Dendritic cell treated with granulocyte-macrophage colony-stimulating factor and Interleukin-4, amounts not matched to agents 40 ng/mL and 50 ng/mL, for 4 days (primary cell): ENCODE measurements around the gene ANKS1A.

Source experiments
- H3K27ac Mint-ChIP-seq: one replicate; pipeline ENCODE4 v1.8.0; 2022; ENCODE audit warnings: mild to moderate bottlenecking, mixed read lengths
- H3K27me3 Mint-ChIP-seq: one replicate; pipeline ENCODE4 v1.8.0; 2022; ENCODE audit warnings: mild to moderate bottlenecking, mixed read lengths
- H3K36me3 Mint-ChIP-seq: one replicate; pipeline ENCODE4 v1.8.0; 2022; ENCODE audit warnings: low read depth, mixed read lengths
- H3K4me1 Mint-ChIP-seq: one replicate; pipeline ENCODE4 v1.8.0; 2022; ENCODE audit warnings: low read depth, mixed read lengths
- H3K4me3 Mint-ChIP-seq: one replicate; pipeline ENCODE4 v1.8.0; 2022; ENCODE audit warnings: mild to moderate bottlenecking, moderate library complexity, mixed read lengths
- H3K9me3 Mint-ChIP-seq: one replicate; pipeline ENCODE4 v1.8.0; 2022; ENCODE audit warnings: mixed read lengths
- intact Hi-C: fragments of 100-400 bp; cut with micrococcal nuclease; formaldehyde crosslinking; loops from one replicate; pipeline ENCODE4 v1.15.0; 2022

ANKS1A gene

DNA sequence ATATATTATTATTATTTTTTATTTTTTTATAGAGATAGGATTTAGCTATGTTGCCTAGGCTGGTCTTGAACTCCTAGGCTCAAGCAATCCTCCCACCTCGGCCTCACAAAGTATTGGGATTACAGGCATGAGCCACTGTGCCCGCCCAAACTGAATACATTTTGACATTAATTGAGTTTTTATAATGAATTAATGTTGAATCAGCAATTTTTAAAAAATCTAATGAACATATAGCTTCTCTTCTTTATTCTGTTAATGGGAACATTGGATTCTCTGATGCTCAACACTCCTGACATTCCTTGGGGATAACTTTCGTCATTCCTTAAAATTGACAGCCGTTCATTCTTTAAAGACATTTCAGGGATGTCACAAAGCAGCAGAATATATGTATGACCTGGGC lies 52.4 kb downstream of the ANKS1A start:
- H3K4me1 Mint-ChIP-seq: peaks cover 26% of the 10 kb centered on the region

DNA sequence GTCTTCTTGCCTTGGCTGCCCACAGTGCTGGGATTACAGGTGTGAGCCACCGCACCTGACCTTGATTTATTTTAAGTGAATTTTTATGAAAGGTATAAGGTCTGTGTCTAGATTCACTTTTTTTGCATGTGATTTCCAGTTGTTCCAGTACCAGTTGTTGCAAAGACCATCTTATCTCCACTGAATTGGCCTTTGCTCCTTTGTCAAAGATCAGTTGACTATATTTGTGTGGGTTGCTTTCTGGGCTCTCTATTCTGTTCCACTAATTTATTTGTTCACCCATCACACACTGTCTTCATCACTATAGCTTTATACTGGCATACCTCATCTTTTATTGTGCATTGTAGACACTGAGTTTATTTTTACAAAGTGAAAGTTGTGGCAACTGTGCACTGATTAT lies 56.3 kb downstream of the ANKS1A start:
- intact Hi-C loops: no loop called here
- Mint-ChIP-seq H3K4me3 (no peak overlapping the region), H3K36me3 (peaks cover 10% of the 10 kb centered on the region), H3K27me3 (no peaks in the 10 kb centered on the region), H3K4me1 (peaks cover 7% of the 10 kb centered on the region), H3K27ac (no peak overlapping the region), H3K9me3 (no peaks in the 10 kb centered on the region)

More for the DNA sequence above, 52.4 kb downstream of the ANKS1A start:
- Mint-ChIP-seq H3K27me3 (no peaks in the 10 kb centered on the region), H3K4me3 (no peak overlapping the region), H3K27ac (no peak overlapping the region), H3K9me3 (no peaks in the 10 kb centered on the region), H3K36me3 (peaks cover 7% of the 10 kb centered on the region)
- intact Hi-C loops: no loop called here

DNA sequence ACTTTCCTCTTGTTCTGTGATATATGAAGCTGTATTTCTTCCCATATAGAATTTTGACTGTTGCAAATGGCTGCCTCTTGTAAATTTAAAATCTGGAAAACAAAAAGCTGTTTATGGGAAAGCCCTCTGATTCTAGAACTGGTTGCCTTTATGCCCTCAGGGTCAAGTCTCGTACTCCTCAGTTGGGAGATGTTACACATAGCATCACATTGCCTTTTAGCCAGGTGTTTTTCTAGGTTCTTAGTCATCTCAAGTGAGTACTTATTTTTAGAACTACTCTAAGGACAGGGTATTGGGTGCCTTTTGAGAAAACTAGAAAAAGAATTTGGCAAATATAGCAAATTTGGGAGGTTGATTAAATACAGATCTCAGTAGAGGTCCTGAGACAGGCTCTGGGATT lies 58.5 kb downstream of the ANKS1A start:
- H3K9me3 Mint-ChIP-seq: no peaks in the 10 kb centered on the region
- intact Hi-C loops: no loop called here
- no peaks in the 10 kb centered on the region for H3K27me3 Mint-ChIP-seq
- H3K4me3 Mint-ChIP-seq: no peak overlapping the region
- no peak overlapping the region for H3K27ac Mint-ChIP-seq
- peaks cover 13% of the 10 kb centered on the region for H3K36me3 Mint-ChIP-seq
- H3K4me1 Mint-ChIP-seq: peaks cover 7% of the 10 kb centered on the region

DNA sequence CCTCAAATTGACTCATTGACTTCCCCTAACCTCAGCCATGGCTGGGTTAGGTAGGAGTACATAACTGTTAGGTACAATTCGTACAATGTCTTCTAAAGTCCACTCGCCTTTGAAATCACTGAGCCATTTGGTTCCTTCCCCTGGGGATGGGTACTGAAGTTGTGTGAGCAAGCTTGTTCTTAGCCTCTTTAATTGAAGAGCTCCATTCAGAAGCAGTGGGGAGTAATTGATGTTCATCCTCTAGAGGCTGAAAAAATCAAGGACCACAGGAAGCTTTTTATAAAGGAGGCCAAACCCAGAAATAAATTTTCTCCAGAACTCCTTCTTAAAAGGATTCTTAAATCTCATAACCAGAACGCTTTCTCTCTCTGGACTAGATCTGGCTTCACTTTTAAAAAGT lies 60.6 kb downstream of the ANKS1A start:
- Mint-ChIP-seq H3K9me3 (no peaks in the 10 kb centered on the region), H3K27ac (no peak overlapping the region), H3K4me1 (peaks cover 23% of the 10 kb centered on the region), H3K4me3 (no peak overlapping the region), H3K27me3 (no peaks in the 10 kb centered on the region), H3K36me3 (peaks cover 7% of the 10 kb centered on the region)
- intact Hi-C loops: no loop called here

DNA sequence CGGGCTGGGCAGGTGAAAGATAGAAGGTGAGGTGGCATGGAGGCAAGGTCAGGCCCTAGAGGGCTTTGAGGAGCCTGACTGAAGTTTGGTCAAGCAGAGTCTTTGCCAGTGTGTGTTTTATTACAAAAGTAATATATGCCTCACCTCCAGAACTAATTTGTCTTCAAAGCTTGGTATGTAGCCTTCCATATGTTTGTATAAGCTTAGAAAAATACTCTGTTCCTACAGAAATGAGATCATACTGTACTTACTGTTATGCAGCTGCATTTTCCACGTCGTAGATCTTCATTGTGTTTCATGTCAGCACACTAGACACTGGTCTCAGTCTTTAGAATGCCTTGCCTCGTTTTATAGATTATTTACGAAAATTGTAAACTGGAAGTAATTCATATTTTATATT lies 61.8 kb downstream of the ANKS1A start:
- H3K4me3 Mint-ChIP-seq: no peak overlapping the region
- intact Hi-C loops: no loop called here
- H3K27me3 Mint-ChIP-seq: no peaks in the 10 kb centered on the region
- peaks cover 33% of the 10 kb centered on the region for H3K4me1 Mint-ChIP-seq
- H3K27ac Mint-ChIP-seq: peak overlapping the region; percentile 18
- peaks cover 7% of the 10 kb centered on the region for H3K36me3 Mint-ChIP-seq
- H3K9me3 Mint-ChIP-seq: no peaks in the 10 kb centered on the region

DNA sequence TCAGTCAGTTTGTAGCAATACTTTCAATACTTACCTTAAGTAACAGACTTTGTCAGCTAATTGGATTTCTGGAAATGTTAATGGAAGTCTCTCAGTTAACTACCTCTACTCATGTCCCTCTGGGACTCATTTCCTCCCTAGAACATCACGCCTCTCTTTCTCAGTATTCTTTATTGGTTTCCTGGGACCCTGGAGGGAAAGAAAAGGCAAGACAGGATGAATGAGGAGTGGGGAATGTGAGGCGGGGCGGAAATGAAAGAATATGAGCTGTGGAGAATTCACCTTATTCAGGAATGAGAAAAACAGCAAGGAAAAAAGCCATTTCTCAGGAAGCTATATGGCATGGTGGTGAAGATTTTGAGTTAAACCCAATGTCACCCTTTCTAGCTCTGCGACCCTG lies 62.7 kb downstream of the ANKS1A start:
- peaks cover 13% of the 10 kb centered on the region for H3K36me3 Mint-ChIP-seq
- H3K27me3 Mint-ChIP-seq: no peaks in the 10 kb centered on the region
- H3K9me3 Mint-ChIP-seq: no peaks in the 10 kb centered on the region
- intact Hi-C loops: no loop called here
- H3K27ac Mint-ChIP-seq: no peak overlapping the region
- H3K4me3 Mint-ChIP-seq: no peak overlapping the region
- H3K4me1 Mint-ChIP-seq: peaks cover 33% of the 10 kb centered on the region

DNA sequence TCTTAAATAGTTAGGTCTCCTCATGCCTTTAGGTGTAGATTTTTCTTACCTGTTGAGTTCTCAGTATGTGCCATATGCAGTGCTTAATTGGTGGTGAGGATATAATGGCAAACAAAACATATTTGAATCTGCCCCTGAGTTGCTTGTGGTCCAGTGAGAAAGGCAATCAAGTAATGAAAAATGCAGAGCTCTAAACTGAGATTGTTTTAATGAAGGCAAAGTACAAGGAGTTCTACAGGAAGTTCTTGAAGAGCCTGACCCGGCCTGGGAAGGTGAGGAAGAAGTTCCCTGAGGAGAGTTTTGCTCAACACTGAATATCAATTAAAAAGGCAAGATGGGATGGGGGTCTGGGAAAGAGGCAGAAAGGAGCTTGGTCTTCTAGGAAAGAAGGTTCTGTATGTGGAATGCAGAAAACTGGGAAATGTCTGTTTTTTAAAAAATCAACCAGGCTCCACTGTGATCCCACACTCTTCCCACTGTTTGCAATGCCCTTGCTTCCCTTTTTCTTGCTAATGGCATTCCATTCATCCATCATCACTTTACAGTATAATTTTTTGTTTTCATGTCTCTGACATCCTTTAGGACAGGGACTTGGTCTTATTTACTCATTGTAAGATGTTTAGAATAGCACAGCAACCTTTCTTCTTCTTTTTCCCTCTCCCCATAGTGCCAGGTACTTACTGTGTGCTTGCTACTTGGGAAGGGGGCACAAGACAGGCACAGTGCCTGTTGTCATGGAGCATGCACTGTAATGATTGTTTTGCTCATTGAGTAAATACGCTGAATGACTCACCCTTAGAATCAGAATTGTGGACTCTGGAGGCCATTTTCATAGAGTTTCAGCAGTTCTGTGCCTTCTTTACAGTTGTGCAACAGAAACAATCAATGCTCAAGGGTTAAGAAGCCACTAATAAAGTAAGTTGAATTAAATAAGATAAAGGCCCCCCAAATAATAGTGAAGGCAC lies 64.3 kb downstream of the ANKS1A start:
- Mint-ChIP-seq H3K4me3 (no peak overlapping the region), H3K4me1 (peaks cover 33% of the 10 kb centered on the region), H3K36me3 (peaks cover 13% of the 10 kb centered on the region), H3K27me3 (no peaks in the 10 kb centered on the region), H3K9me3 (no peaks in the 10 kb centered on the region), H3K27ac (peak overlapping the region; percentile 7)
- intact Hi-C loops: no loop called here

DNA sequence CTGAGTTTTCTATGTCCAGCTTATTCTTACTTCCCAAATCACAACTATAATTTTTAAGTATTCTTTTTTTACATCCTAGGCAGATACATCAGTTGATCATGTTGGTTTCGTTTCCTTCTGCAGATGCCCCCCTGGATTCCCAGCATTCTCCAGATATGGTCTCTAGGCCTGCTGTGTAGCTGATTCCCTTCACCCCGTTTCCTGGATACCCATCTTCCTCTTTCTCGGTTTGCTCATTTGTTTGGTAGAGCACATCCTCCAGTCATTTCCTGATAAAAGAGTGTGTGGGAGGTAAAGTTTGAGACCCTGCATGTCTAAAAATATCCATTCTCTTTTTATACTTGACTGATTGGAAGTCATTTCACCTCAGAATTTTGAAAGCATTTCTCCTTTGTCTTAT lies 66.4 kb downstream of the ANKS1A start:
- H3K36me3 Mint-ChIP-seq: peaks cover 9% of the 10 kb centered on the region
- peaks cover 27% of the 10 kb centered on the region for H3K4me1 Mint-ChIP-seq
- peak overlapping the region; percentile 20 for H3K4me3 Mint-ChIP-seq
- H3K9me3 Mint-ChIP-seq: no peaks in the 10 kb centered on the region
- H3K27me3 Mint-ChIP-seq: no peaks in the 10 kb centered on the region
- intact Hi-C loops: no loop called here
- no peak overlapping the region for H3K27ac Mint-ChIP-seq

DNA sequence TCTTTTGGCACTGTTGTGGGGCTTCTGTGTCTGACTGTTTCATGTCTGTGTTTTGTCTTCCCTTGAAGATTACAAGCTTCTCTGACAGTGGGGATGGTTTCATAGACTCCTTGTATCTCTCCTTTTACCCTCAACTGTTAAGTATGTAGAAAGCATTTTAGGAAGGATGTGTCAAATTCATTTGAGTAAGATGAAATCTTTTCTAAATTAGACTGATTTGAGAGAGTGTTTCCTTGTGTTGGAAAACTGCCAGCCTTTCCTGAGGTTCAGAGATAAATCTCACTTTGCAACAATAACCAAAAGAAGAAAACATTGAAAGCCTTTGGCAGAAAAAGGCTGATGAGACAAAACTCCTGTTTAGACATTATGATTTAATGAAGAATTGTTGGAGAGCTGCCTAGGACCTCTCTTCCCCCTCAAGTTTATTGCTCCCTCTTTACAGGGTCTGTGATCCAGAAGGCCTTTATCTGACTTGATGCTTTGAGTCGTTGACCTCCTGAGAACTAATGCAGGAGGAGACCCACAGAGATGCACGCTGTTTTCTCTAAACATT lies 68.3 kb downstream of the ANKS1A start:
- peaks cover 27% of the 10 kb centered on the region for H3K4me1 Mint-ChIP-seq
- H3K4me3 Mint-ChIP-seq: no peak overlapping the region
- intact Hi-C loops: no loop called here
- peaks cover 7% of the 10 kb centered on the region for H3K36me3 Mint-ChIP-seq
- H3K27me3 Mint-ChIP-seq: no peaks in the 10 kb centered on the region
- H3K9me3 Mint-ChIP-seq: no peaks in the 10 kb centered on the region
- no peak overlapping the region for H3K27ac Mint-ChIP-seq

DNA sequence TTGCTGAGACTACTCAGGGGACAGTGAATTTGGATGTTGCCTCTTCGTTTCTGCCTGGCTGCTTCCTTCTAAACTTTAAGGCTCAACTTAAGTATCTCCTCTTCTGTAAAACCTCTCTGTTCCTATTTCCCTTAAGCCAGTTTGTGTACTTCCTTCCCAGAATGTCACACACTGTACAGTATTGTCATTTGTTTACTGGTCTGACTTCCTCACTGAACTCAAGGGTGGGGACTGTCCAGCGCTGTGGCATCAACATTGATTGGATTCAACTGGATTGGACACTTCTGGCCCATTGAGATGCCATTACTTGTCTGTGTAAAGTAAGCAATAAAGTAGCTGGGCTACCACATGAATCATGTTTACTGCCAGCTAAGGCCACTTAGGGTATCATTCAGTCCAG lies 69.7 kb downstream of the ANKS1A start:
- Mint-ChIP-seq H3K9me3 (no peaks in the 10 kb centered on the region), H3K4me3 (no peak overlapping the region), H3K36me3 (peaks cover 7% of the 10 kb centered on the region), H3K4me1 (peaks cover 26% of the 10 kb centered on the region), H3K27ac (no peak overlapping the region), H3K27me3 (no peaks in the 10 kb centered on the region)
- intact Hi-C loops: no loop called here

DNA sequence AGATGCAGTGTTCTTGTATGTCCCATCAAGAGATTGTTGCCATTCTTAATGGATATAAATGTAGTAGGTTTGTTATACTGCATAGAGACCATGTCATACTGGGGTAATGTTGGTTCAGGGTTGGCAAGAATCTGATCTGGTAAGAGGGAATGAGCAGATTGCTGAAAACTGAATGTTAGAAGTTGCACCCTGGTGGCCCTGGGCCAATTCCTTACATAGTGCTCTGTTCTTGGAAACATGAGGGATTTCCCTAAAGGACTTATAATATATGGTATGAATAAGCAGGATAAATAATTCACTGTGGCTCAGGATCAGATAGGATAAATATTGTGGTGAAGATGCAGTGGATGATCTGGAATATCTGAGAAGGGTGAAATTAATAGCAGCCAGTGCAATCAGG lies 70.2 kb downstream of the ANKS1A start:
- Mint-ChIP-seq H3K27ac (no peak overlapping the region), H3K9me3 (no peaks in the 10 kb centered on the region), H3K27me3 (no peaks in the 10 kb centered on the region), H3K4me1 (peaks cover 22% of the 10 kb centered on the region), H3K36me3 (peaks cover 7% of the 10 kb centered on the region), H3K4me3 (no peak overlapping the region)
- intact Hi-C loops: no loop called here

DNA sequence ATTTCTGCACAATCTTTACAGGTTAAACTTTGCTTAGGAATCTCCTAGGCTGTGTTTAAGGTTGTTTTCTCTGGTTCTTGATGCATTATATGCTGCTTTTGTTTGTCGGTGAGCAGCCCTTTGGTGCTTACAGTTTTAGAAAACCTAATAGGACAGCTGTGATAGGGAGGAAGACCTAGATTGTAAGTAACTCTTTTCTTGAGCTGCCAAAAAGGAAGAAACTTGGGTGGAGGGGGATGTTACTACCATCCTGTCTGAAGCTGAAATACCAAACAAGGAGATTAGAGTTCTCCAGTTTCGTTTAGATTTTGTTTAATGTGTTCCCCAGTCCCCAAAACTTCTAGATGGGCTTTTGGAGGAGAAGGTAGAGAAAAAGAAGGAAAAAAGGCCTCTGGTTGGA lies 72.0 kb downstream of the ANKS1A start:
- Mint-ChIP-seq H3K4me1 (peaks cover 7% of the 10 kb centered on the region), H3K36me3 (peaks cover 4% of the 10 kb centered on the region), H3K27ac (no peak overlapping the region), H3K27me3 (no peaks in the 10 kb centered on the region), H3K4me3 (peak overlapping the region; percentile 9), H3K9me3 (no peaks in the 10 kb centered on the region)
- intact Hi-C loops: loop anchor here (5.0 kb wide), 1 partner anchor 74 kb away; the partner anchor contains the start of genes ANKS1A and TAF11

DNA sequence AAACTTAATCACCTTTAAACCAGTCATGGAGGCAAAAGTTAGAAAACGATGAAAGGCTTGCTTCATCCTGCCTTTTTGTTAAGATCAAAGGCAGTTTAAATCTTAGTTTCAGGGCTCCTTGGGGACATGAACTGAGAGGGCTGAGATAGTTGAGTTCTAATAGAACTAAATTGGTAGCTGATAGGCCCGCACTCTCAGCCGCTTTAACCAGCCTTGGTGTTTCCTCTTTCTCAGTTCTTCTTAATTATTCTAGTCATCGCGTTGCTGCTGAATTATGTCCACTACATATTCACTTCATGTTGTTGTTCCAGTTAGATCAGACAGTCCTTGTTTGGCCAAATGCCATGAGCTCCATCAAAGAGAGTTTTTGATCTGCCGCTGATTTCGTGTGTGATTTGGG lies 72.5 kb downstream of the ANKS1A start:
- H3K4me1 Mint-ChIP-seq: peaks cover 7% of the 10 kb centered on the region
- H3K27me3 Mint-ChIP-seq: no peaks in the 10 kb centered on the region
- no peak overlapping the region for H3K27ac Mint-ChIP-seq
- peak overlapping the region; percentile 9 for H3K4me3 Mint-ChIP-seq
- intact Hi-C loops: loop anchor here (5.0 kb wide), 1 partner anchor 74 kb away; the partner anchor contains the start of genes ANKS1A and TAF11
- no peaks in the 10 kb centered on the region for H3K9me3 Mint-ChIP-seq
- H3K36me3 Mint-ChIP-seq: peaks cover under 1% of the 10 kb centered on the region

DNA sequence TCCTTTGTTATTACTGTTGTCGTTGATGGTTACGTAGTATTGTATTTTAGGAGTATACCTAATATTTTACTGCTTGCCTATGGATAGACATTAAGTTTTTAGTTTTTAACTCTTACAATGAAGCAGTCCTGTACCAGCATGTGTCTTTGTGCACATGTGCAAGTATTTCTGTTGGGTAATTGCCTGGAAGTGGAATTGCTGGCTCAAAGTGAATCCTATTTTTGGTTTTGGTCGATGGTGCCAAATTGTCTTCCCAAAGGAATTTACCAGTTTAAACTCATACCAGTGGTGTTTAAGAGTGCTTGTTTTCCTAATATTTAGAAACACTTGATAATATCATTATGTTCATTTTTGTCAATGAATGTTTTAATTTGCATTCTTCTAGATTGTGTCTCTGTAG lies 75.5 kb downstream of the ANKS1A start:
- Mint-ChIP-seq H3K27ac (no peak overlapping the region), H3K36me3 (peaks cover 11% of the 10 kb centered on the region), H3K4me3 (no peak overlapping the region), H3K27me3 (no peaks in the 10 kb centered on the region), H3K9me3 (no peaks in the 10 kb centered on the region), H3K4me1 (peaks cover 7% of the 10 kb centered on the region)
- intact Hi-C loops: loop anchor here (5.0 kb wide), 1 partner anchor 77 kb away; the partner anchor contains the start of genes ANKS1A and TAF11
